Sigmoid colon (tissue), 4 donors: ENCODE measurements around the gene EIF4A3.

Experiments
- CTCF ChIP-seq, 4 experiments: fragments of 450-650 bp in 3 of 4; fragments of 200-600 bp in 1 of 4; IDR thresholded peaks; one replicate each; pipeline ENCODE4 v1.5.1; 2016 to 2019; ENCODE audit warnings: antibody characterized with exemption in 4 of 4, mild to moderate bottlenecking in 3 of 4, moderate library complexity in 2 of 4
- EP300 ChIP-seq, 4 donors: sonication (generic); formaldehyde crosslinking; IDR thresholded peaks; one replicate each; pipeline ENCODE4 v1.6.1; 2017; ENCODE audit warnings: antibody characterized with exemption in 4 of 4
- POLR2A ChIP-seq, 2 donors: fragments of 450-650 bp; IDR thresholded peaks; one replicate each; pipeline ENCODE4 v1.6.1; 2016; ENCODE audit warnings: antibody characterized with exemption in 2 of 2, mild to moderate bottlenecking in 2 of 2, moderate library complexity in 2 of 2

DNA sequence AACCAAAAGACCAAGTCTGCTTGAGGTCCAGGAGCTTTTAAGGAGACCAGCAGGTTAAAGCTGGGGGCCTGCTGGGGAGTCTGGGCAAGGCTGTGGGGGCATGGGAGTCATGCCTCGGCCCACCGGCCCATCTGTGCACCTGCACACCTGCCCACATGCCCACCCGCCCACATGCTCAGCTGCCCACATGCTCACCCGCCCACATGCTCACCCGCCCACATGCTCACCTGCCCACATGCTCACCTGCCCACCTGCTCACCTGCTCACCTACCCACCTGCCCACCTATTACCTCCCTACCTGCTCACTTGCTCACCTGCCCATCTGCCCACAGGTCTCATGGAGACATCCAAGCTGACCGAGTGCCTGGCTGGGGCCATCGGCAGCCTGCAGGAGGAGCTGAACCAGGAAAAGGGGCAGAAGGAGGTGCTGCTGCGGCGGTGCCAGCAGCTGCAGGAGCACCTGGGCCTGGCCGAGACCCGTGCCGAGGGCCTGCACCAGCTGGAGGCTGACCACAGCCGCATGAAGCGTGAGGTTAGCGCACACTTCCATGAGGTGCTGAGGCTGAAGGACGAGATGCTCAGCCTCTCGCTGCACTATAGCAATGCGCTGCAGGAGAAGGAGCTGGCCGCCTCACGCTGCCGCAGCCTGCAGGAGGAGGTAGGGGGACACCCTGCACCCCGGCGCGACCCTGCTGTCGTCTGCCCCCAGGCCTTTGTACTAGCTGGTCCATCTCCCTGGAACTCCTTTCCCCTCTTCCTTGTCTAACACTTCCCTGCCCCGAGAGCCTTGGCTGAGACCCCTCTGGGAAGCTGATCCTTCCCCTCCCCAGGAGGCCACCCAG is 36.9 kb upstream of the EIF4A3 start:
- TF ChIP-seq CTCF (IDR thresholded peaks at IDR 0.05) (no peak), POLR2A (IDR thresholded peaks at IDR 0.05) (no peak), EP300 (IDR thresholded peaks at IDR 0.05) (no peak)
